Right ventricle myocardium inferior (tissue), 1 donor: Measurements from ENCODE around the gene ITSN1. TPM values are rescaled to one million over a fixed set of nuclear protein-coding genes. Genes with fewer than 3 reads are reported as not detected.
"Not testable (repeated sequence)": the region's sequence is repeated elsewhere in the genome, so short reads cannot be mapped to it uniquely, and the experiment has no call there.

Experiments used
- ATAC-seq: fragments of 200-7000 bp; cut with Tn5 transposase; one replicate; pipeline ENCODE4 v1.9.1; 2020; ENCODE audit warnings: mild to moderate bottlenecking, moderate library complexity
- DNase-seq: peaks from one replicate; pipeline ENCODE4 v3.0.0; 2021; ENCODE audit errors: missing footprints
- intact Hi-C: fragments of 100-400 bp; cut with DNase I; formaldehyde crosslinking; loops from one replicate; pipeline ENCODE4 v1.11.0; 2022
- total RNA-seq: library from RNA; stranded (reverse); fragmentation: NEBNext Ultra II Directional; extraction: Animal tissue kit (Norgen Biotek cat#: 25700); gene quantifications from one replicate; pipeline ENCODE4 v1.2.1, GENCODE V29; 2021
- donor health status: DM: no; HTN: yes; CAD: no; lungs with severe emphysema.

The ITSN1 gene
- total RNA-seq, 1 donor from 2014 or later: 42.5 TPM

DNA sequence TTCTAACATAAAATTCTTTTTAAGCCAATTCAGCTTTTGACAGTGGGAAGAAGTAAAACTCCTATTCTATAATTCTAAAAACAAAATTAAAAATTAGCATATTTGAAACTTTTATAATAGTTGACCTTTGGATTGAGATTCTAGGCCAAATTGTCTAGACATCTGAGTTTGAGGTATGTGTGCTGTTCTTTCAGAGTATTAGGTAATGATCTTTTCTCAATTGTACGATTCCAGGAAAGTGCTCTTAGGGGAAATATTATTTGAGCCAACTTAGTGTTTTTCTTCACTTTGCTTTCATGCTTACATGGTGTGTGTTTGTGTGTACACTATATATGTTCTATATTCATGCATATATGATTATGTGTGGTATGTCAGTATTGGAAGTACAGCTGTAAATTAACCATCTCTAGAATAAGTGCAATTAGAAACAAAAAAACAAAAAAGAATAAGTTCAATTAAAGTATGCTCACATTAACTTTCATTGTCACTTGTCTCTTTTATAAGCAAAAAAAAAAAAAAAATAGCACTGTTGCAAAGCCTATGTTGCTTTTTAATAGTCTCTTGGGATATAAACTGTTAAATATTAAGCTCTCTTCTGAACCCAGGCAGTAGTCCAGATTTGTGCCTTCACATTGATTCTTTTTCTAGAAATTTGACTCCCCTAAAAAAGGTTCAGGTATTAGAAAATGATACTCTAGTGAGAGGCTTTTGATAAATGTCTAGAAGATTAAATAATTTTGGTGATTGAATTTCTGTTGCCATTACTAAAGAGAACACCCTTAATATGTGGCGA is 141.1 kb downstream of the ITSN1 start:
- intact Hi-C loops: no loop called here
- DNase-seq (no peak), ATAC-seq (no peak)

- ATAC-seq: no peak
- DNase-seq: no peak
- intact Hi-C loops: no loop called here
These were observed 145.1 kb downstream of the ITSN1 start for GRCh38 chr21:33787431-33787830.

DNA sequence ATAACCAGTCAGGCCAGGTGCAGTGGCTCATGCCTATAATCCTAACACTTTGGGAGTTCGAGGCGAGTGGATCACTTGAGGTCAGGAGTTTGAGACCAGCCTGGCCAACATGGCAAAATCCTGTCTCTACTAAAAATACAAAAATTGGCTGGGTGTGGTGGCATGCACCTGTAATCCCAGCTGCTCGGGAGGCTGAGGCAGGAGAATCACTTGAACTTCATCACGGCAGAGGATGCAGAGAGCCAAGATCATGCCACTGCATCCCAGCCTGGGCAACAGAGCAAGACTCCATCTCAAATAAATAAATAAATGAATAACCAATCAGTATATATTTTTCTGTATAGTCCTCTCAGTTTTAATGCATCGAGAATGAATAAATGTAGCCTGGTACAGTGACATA is 146.1 kb downstream of the ITSN1 start:
- intact Hi-C loops, ATAC-seq, DNase-seq: not testable (repeated sequence)

DNA sequence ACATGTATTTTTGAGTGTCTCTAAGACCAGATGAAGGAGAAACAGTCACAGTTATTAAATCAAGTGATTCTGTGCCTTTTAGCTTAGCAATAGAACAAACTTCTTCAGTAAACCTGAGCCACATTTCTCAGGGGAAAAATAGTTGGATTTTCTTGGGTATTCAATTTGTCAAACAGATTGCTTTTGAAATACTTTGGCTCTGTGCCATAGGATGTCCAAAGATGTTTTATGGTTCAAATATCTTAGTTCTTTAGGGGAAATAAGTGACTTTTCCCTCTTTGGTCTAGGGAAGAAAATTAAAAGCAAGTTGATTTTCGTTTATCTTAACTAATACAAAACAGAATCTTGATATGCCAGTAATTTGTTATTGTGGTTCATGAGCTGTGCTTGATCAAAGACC is 147.4 kb downstream of the ITSN1 start:
- DNase-seq (no peak), ATAC-seq (no peak)
- intact Hi-C loops: no loop called here

DNA sequence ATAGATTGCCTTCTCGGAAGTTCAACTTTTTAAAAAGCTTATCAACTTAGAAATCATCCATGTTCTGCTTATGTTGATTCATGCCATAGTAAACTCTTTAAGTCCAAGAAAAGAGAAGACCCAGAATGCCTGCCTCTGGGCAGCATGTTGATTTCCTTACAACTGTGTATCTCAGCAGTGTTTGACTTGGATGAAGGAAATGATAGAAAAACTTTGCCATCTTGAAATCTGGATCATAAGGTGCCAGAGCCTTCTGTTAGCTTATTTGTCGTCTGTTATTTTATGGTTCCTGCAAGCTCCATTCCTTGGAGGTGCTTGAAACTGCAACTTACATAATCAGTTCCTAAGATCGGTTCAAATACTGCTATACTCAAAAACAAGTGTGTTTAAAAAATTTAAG is 148.8 kb downstream of the ITSN1 start:
- ATAC-seq (no peak), DNase-seq (no peak)
- intact Hi-C loops: no loop called here

DNA sequence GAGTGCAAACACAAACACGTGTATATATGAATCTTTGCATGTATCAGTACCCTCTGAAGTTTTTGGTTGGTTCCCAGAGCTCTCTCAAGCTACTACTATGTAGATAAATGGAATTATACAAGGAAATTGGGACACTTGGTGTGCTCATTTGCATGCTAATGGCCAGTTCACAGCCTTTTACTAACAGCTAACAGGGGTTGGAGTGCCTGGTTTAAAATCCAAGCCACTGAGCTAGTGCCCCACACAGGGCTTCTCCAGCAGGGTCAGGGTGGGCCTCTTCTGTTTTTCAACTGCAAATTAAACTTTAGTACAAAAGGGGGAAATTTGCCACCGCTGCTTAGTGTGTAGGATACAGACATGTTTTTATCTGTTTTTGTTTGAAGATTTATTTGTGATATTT is 152.3 kb downstream of the ITSN1 start:
- no peak for ATAC-seq
- intact Hi-C loops: no loop called here
- no peak for DNase-seq

GRCh38 chr21:33797565-33797964 is 155.3 kb downstream of the ITSN1 start:
- ATAC-seq (no peak), DNase-seq (no peak)
- intact Hi-C loops: no loop called here

- DNase-seq: peak; percentile 81
- peak; percentile 96 for ATAC-seq
- intact Hi-C loops: no loop called here
These were observed 157.2 kb downstream of the ITSN1 start for GRCh38 chr21:33799378-33800090.

- DNase-seq (no peak), ATAC-seq (no peak)
- intact Hi-C loops: no loop called here
These were observed 158.6 kb downstream of the ITSN1 start for GRCh38 chr21:33800753-33801423.

DNA sequence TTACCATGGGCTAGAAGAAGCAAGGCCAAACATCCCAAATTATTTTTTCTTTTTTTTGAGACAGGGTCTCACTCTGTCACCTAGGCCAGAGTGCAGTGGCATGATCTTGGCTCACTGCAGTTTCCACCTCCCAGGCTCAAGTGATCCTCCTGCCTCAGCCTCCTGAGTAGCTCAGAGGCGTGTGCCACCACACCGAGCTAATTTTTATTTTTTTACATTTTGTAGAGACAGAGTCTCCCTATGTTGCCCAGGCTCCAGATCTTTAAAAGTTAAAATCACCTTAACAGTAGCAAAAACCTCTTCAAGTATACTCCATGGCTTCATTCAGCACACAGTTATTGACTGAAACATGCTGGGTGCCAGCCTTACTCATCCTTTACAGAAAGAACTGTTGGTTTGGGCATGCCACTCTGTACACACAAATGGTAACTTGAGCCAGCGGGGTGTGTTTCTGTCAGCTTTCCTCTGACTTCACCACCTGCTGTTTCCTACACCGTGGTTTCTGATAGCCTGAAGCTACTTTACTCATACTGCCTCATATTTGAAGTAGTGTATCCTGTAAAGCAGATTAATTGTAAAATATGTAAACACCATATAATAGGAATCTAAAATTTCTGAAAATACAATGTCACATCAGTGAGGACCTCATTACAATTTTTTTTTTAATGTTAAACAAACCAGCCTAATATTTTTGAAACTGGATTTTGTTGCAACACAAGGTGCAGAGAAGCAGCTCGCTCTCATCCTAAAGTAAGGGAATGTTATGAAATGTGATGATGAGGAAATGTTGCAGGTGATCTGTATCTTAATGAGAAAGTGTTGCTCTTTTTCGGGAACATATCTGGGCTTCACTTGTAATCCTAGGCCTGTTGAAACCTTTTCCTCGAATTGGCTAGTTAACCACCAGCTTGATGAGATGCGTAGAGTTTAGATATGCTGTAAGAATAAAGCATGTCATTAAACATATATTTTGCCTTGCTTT is 159.4 kb downstream of the ITSN1 start:
- no peak for DNase-seq
- ATAC-seq: no peak
- intact Hi-C loops: no loop called here

DNA sequence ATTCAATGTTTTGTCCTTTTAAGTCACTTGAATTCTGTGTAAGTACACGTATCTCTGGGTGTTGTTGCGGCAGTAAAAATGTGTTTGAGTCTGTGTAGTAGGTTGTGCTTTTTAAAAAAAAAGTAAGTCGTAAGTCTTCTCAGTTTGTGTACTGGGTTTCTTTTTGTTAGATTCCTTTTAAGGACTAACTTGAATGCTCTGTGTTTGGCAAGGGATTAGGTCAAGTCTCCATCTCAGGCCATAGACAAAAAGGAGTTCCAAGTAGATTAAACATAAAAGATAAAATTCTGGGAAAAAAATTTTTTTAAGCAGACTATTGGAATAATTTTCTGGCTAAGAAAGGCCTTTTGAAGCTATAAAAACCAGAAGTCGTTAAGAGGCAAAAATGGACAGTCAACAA is 160.2 kb downstream of the ITSN1 start:
- ATAC-seq (peak; percentile 48), DNase-seq (no peak)
- intact Hi-C loops: no loop called here

- no peak for ATAC-seq
- no peak for DNase-seq
- intact Hi-C loops: no loop called here
These were observed 166.5 kb downstream of the ITSN1 start for GRCh38 chr21:33808715-33809367.

DNA sequence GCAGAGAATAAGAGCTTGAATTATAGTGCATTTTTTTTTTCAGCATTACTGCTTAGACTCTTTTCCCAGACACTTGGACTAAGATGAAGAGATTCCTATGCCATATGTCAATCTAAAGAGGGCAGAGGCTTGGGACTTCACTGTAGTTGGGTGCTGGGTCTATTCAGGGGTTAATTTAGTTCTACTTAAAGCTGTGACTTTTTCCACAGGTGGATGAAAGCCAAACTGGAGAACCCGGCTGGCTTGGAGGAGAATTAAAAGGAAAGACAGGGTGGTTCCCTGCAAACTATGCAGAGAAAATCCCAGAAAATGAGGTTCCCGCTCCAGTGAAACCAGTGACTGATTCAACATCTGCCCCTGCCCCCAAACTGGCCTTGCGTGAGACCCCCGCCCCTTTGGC is 168.5 kb downstream of the ITSN1 start:
- ATAC-seq: no peak
- intact Hi-C loops: no loop called here
- DNase-seq: no peak

DNA sequence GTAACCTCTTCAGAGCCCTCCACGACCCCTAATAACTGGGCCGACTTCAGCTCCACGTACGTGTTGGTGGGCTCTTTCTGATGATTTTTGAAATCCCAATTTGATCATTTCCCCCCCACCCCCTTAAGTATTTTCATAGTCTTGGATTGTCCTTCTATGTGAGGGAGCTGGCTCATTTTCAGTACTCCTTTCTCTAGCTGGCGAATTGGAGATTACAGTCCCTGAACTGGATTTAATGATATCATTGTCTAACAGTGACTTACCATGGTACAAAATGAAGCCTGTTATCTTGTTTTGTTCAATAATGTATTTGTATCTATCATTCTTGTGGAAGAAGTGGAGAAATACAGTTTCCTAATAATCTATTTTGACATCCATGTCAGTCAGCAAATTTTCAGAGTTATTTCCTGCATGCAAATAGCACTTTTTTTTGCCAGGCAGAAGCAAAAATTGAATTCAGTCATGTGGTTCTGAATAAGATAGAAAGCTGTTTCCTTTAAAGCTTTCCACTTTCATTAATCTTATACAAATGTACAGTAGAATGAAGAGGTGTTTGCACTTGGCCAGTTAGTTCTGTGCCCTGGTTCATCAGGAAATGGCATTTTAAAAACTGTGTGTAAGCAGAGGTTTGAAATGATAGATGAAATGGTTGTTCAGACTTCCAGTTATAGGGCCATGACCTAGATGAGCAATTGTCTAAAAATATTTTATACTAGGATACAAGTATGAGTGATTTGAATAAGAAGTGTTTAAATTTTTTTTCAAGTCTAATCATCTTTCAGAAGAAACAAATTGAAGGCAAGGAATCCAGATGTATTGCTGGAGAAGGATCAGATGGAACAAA is 169.1 kb downstream of the ITSN1 start:
- DNase-seq: no peak
- ATAC-seq: no peak
- intact Hi-C loops: no loop called here

GRCh38 chr21:33813832-33814365 is 171.6 kb downstream of the ITSN1 start:
- DNase-seq (no peak), ATAC-seq (no peak)
- intact Hi-C loops: no loop called here

GRCh38 chr21:33815143-33815707 is 172.9 kb downstream of the ITSN1 start:
- intact Hi-C loops: no loop called here

GRCh38 chr21:33816174-33816573 is 173.9 kb downstream of the ITSN1 start:
- ATAC-seq (no peak), DNase-seq (no peak)
- intact Hi-C loops: no loop called here

More at GRCh38 chr21:33815143-33815707, 172.9 kb downstream of the ITSN1 start:
- DNase-seq: no peak
- ATAC-seq: peak; percentile 40
